Measurements from ENCODE around the gene SLX4IP.
A peak's percentile ranks its signal among the peaks of the same experiment; 100 is the strongest.

SLX4IP gene

GRCh38 chr20:10429443-10429981 lies 5.6 kb upstream of the SLX4IP start:
- no peak for DNase-seq

GRCh38 chr20:10430000-10430466 lies 5.1 kb upstream of the SLX4IP start:
- DNase-seq: no peak

GRCh38 chr20:10430704-10431103 lies 4.4 kb upstream of the SLX4IP start:
- DNase-seq: no peak

- DNase-seq: no peak
Measured at GRCh38 chr20:10432079-10432478, 3.0 kb upstream of the SLX4IP start.

GRCh38 chr20:10433014-10433622 lies 2.0 kb upstream of the SLX4IP start:
- peak in 1 of 14 donors; percentile 17 for DNase-seq

- peak; percentile 25 to 95 (median 88) for DNase-seq
Measured at GRCh38 chr20:10433623-10434466, 1.3 kb upstream of the SLX4IP start, which contains the start of gene MKKS. Gene MKKS, minus strand, starts transcription at chr20:10434222. Its CDS starts 20,708 bp downstream, at chr20:10413514.

- DNase-seq: peak; percentile 52 to 97 (median 92)
Measured at GRCh38 chr20:10434467-10434831, 656 bp upstream of the SLX4IP start.

- no peak for DNase-seq
Measured at GRCh38 chr20:10436053-10436699, 1.1 kb downstream of the SLX4IP start.

GRCh38 chr20:10438217-10438616 lies 3.1 kb downstream of the SLX4IP start:
- DNase-seq: no peak

- DNase-seq: no peak
Measured at GRCh38 chr20:10443936-10444335, 8.8 kb downstream of the SLX4IP start.

- no peak for DNase-seq
Measured at GRCh38 chr20:10445758-10446157, 10.7 kb downstream of the SLX4IP start.

GRCh38 chr20:10447028-10447427 lies 11.9 kb downstream of the SLX4IP start:
- no peak for DNase-seq

GRCh38 chr20:10448270-10449156 lies 13.4 kb downstream of the SLX4IP start:
- no peak for DNase-seq

GRCh38 chr20:10449270-10449669 lies 14.2 kb downstream of the SLX4IP start:
- peak in 2 of 14 donors; percentile 3 to 73 for DNase-seq

GRCh38 chr20:10453241-10453640 lies 18.1 kb downstream of the SLX4IP start:
- no peak for DNase-seq

GRCh38 chr20:10454151-10454750 lies 19.1 kb downstream of the SLX4IP start:
- no peak for DNase-seq

- DNase-seq: no peak
Measured at GRCh38 chr20:10461495-10461894, 26.4 kb downstream of the SLX4IP start.

- DNase-seq: no peak
Measured at GRCh38 chr20:10462516-10462915, 27.4 kb downstream of the SLX4IP start.

- DNase-seq: no peak
Measured at GRCh38 chr20:10463622-10464021, 28.5 kb downstream of the SLX4IP start.

GRCh38 chr20:10465135-10465534 lies 30.0 kb downstream of the SLX4IP start:
- DNase-seq: no peak

- no peak for DNase-seq
Measured at GRCh38 chr20:10466325-10466724, 31.2 kb downstream of the SLX4IP start.

GRCh38 chr20:10466855-10467254 lies 31.8 kb downstream of the SLX4IP start:
- DNase-seq: no peak

Measured in C1 segment of cervical spinal cord (tissue), 14 donors.